ENCODE results near the gene HSPB1.

HSPB1 gene

DNA sequence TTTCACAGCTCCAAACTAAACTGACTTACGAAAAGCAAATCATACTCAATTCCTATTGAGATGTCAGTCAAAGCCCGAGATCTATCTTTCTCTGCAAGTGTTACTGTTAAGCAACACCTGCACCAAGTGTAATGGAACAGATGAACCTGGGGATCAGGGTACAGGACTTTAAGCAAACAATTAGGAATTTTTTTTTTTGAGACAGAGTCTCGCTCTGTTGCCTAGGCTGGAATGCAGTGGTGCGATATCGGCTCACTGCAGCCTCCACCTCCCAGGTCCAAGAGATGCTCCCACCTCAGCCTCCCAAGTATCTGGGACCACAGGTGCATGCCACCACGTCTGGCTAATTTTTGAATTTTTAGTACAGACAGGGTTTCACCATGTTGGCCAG, 41.5 kb downstream of the HSPB1 start:
- no peaks in the 10 kb centered on the region for H3K27me3 ChIP-seq
- H3K4me1 ChIP-seq, result no peaks in the 10 kb centered on the region
- TF ChIP-seq CTCF (IDR thresholded peaks at IDR 0.05; ENCODE audit: low read depth, low read length), result no peak
- no peaks in the 10 kb centered on the region for H3K9me3 ChIP-seq
- DNase-seq, result no peak
- H3K4me3 ChIP-seq (ENCODE audit: low read depth, low read length), result no peak overlapping the region
- H3K36me3 ChIP-seq, result peaks cover 95% of the 10 kb centered on the region

DNA sequence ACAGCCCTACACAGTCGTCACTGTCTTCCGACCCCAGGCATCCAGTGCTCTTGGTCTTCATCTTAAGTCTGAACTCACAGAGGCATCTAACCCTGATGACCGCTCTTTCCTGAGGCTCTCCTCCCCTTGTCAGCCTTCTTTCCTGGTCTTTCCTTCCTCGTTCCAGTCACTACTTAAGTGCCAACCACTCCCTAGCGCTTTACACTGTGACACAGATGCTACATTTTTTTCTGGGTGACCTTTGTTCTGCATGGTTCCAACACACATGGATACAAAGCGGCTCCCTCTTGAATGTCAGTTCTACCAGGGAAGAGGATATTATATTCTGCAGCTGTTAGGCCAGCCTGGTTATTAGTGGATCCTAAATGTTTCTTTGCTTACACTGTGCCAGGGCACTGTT, 43.6 kb downstream of the HSPB1 start:
- no peak for TF ChIP-seq CTCF (IDR thresholded peaks at IDR 0.05; ENCODE audit: low read depth, low read length)
- Histone ChIP-seq H3K4me1 (no peaks in the 10 kb centered on the region), H3K27me3 (no peaks in the 10 kb centered on the region), H3K4me3 (ENCODE audit: low read depth, low read length) (no peak overlapping the region), H3K36me3 (peaks cover 96% of the 10 kb centered on the region), H3K9me3 (no peaks in the 10 kb centered on the region)
- no peak for DNase-seq

- no peak for DNase-seq
- Histone ChIP-seq H3K4me1 (no peaks in the 10 kb centered on the region), H3K4me3 (ENCODE audit: low read depth, low read length) (no peak overlapping the region), H3K27me3 (no peaks in the 10 kb centered on the region), H3K9me3 (no peaks in the 10 kb centered on the region), H3K36me3 (peaks cover 99% of the 10 kb centered on the region)
- TF ChIP-seq CTCF (IDR thresholded peaks at IDR 0.05; ENCODE audit: low read depth, low read length), result no peak
Observed at GRCh38 chr7:76346778-76347177, 44.3 kb downstream of the HSPB1 start.

DNA sequence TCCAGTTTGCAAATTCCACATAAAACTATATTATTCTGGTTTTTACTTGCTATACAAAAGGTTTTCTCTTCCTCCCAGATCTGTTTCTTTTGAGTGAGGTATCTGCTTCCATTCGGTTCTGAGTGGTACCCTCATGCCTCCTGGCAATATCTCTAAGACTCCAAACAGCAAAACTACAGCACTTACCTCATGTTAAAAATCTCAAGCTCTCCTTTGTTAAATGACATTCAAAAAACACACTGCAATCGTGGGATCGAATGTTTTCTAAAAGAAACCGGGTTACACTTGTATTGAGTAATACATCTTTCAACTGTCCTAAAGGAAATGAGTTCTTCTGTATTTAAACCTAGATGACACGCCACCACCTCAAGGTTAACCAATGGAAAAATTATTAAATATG, 45.2 kb downstream of the HSPB1 start:
- TF ChIP-seq CTCF (IDR thresholded peaks at IDR 0.05; ENCODE audit: low read depth, low read length), result no peak
- H3K27me3 ChIP-seq, result no peaks in the 10 kb centered on the region
- no peak for DNase-seq
- no peaks in the 10 kb centered on the region for H3K4me1 ChIP-seq
- no peaks in the 10 kb centered on the region for H3K9me3 ChIP-seq
- peaks cover 95% of the 10 kb centered on the region for H3K36me3 ChIP-seq
- H3K4me3 ChIP-seq (ENCODE audit: low read depth, low read length), result no peak overlapping the region

- Histone ChIP-seq H3K27me3 (no peaks in the 10 kb centered on the region), H3K36me3 (peaks cover 88% of the 10 kb centered on the region), H3K4me3 (ENCODE audit: low read depth, low read length) (no peak overlapping the region), H3K9me3 (no peaks in the 10 kb centered on the region), H3K4me1 (no peaks in the 10 kb centered on the region)
- no peak for TF ChIP-seq CTCF (IDR thresholded peaks at IDR 0.05; ENCODE audit: low read depth, low read length)
- DNase-seq, result no peak
Observed at GRCh38 chr7:76349313-76349885, 46.9 kb downstream of the HSPB1 start.

DNA sequence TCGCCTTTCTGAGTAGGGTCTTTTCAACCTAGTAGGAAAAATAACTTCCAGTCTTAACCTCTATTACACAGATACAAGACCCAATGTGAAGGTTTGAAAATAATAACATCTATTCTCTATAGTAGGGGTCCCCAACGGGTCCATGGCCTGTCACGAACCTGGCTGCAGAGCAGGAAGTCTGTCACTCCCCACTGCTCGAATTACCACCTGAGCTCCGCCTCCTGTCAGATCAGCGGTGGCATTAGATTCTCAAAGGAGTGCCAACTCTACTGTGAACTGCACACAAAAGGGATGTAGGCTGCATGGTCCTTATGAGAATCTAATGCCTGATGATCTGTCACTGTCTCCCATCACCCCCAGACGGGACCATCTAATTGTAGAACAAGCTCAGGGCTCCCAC, 48.9 kb downstream of the HSPB1 start:
- DNase-seq, result no peak
- H3K4me1 ChIP-seq, result peaks cover 6% of the 10 kb centered on the region
- no peaks in the 10 kb centered on the region for H3K9me3 ChIP-seq
- no peak for TF ChIP-seq CTCF (IDR thresholded peaks at IDR 0.05; ENCODE audit: low read depth, low read length)
- H3K36me3 ChIP-seq, result peaks cover 87% of the 10 kb centered on the region
- H3K27me3 ChIP-seq, result no peaks in the 10 kb centered on the region
- H3K4me3 ChIP-seq (ENCODE audit: low read depth, low read length), result no peak overlapping the region

Measured in BE2C (cell line).